CD4-positive, alpha-beta T cell treated with Interleukin-12 subunit alpha and Interleukin-12 subunit beta, for 1 hour (primary cell): ENCODE results near the gene PTRHD1.
A peak's percentile ranks its signal among the peaks of the same experiment; 100 is the strongest.

ENCODE experiments used
- DNase-seq: peaks from one replicate; pipeline ENCODE4 v3.0.0-alpha.2; 2020

The PTRHD1 gene

DNA sequence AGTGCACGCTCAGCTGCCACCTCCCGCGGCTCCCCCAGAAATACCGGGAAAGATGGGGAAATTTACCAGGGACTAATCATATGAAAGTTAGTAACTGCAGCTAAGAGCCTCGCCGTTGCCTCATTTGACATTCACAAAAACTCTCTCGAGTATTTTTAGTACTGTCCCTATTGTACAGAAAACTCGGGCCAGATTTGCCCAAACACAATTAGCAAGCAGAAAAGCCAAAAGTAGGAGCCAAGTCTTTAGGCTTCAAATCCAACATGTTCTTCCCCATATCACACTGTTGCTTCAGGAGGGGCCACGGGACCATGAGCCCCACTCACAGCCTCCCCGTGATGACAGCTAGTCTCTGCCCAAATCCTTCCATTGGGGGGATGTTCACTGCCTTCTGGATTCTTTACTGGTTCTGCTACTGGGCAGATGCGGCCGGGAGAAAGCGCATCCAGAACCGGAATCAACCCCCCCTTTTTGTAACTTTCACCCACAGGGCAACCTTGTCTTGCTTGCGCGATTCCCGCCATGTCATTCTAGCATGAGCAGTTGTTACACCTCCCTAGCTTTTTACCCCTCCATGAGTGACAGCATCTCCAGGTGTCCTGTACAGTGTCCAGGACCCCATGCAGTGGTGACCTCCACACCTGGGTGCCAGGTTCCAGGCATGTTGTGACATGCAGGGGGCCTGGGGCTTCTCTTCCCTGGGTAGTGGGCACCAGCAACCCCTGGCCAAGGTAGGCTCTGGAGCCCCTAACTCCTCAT is 35.2 kb upstream of the PTRHD1 start:
- DNase-seq, result no peak

GRCh38 chr2:24827321-24828237 is 34.4 kb upstream of the PTRHD1 start:
- DNase-seq, result peak; percentile 80

DNA sequence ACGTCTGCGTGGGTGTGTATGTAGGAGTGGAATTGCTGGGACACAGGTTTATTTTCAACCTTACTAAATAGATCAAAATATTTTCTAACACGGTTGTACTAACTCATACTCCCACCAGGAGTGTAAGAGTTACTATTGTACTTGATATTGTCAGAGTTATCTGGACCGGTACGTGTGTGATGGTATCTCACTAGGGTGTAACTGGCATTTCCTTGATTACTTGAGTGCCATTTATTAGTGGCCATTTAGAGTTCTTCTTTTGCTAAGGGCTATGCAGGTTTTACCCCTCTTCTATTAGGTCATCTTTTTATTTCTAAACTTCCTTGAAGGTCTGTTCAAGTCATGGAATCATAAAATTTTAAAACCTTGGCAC is 33.6 kb upstream of the PTRHD1 start:
- no peak for DNase-seq

- DNase-seq, result no peak
Observed at GRCh38 chr2:24825883-24826772, 32.9 kb upstream of the PTRHD1 start.

DNA sequence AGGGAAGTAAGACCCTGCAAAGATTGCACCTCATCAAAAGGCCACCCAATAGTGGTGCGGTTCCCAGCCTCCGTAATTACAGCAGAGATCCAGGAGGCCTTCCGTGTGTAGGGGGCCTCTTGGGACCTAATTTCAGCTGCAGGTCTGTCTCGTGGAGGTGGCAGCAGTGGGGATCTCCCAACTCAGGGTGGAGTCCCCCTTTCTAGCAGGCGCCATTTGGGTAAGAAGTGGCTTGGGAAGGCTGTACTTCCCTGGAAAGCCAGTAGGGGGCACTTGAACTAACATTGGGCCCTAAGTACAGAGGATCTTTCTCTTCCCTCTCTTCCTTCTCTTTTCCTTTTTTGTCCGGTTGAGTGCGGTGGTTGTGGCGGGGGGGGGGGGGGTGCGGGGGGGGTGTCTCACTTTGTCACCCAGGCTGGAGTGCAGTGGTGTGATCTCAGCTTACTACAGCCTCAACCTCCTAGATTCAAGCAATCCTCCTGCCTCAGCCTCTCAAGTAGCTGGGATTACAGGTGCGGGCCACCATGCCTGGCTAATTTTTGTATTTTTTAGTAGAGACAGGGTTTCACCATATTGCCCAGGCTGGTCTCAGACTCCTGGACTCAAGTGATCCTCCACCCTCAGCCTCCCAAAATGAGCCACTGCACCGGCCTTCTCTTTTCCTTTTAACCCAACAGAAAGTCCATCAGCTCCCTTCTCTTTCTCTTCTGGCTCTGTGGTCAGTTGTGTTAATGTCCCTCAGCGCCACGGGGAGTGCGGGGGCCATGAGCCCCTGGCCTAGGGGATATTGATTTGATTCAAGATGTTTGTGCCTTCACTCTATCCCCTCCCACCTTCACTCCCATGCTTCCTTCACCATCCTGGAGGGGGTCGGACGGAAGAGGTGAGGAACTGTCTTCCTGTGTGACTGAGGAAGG is 32.0 kb upstream of the PTRHD1 start:
- peak; percentile 49 for DNase-seq

GRCh38 chr2:24824071-24824588 is 30.9 kb upstream of the PTRHD1 start:
- DNase-seq, result no peak

DNA sequence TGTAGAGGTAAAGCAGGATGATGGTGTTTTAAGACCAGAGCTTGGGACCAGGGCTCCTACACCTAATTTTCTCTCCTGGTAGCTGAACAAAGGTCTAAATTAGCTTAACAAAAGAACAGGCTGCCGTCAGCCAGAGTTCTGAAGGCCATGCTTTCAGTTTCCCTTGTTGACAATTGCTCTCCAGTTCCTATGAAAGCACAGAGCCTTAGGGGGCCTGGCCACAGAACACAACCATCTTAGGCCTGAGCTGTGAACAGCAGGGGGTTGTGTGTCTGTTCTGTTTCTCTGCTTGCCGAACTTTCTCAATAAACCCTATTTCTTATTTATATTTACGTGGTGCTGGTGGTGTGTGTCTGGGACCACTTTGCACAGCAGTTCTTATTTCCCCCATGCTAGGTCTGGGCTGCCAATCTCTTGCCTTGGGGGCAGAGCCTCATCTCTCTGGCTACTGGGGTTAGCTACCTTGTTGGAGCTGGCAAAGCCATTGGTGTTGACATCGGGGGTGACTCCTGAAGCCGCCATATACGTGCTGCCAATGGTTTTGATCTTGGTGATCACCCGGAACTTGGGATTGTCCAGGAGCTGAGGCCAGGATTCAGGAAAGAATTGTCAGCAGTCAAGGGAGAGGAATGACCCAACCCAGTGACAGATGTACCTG is 29.0 kb upstream of the PTRHD1 start:
- DNase-seq, result no peak

- no peak for DNase-seq
Observed at GRCh38 chr2:24821433-24821891, 28.3 kb upstream of the PTRHD1 start.

- no peak for DNase-seq
Observed at GRCh38 chr2:24820598-24821432, 27.6 kb upstream of the PTRHD1 start.

DNA sequence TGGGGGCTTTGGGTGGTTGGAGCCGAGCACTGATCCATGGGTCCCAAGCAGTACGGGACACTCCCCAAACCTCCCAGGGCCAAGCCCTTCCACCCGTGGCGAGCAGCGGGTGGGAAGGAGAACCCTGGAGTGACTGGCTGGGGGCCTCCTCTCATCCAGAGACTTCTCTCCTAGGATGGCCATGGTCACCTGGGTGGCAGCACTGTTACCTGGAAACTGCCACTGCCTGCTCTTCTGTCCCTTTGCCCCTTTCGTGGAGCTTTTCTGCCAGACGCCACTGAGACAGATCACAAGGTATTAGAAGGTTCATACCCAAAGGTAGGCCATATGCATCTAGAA is 27.0 kb upstream of the PTRHD1 start:
- no peak for DNase-seq

- no peak for DNase-seq
Observed at GRCh38 chr2:24819442-24820174, 26.4 kb upstream of the PTRHD1 start.

GRCh38 chr2:24818721-24819167 is 25.6 kb upstream of the PTRHD1 start:
- no peak for DNase-seq

- DNase-seq, result no peak
Observed at GRCh38 chr2:24816884-24817283, 23.7 kb upstream of the PTRHD1 start.

DNA sequence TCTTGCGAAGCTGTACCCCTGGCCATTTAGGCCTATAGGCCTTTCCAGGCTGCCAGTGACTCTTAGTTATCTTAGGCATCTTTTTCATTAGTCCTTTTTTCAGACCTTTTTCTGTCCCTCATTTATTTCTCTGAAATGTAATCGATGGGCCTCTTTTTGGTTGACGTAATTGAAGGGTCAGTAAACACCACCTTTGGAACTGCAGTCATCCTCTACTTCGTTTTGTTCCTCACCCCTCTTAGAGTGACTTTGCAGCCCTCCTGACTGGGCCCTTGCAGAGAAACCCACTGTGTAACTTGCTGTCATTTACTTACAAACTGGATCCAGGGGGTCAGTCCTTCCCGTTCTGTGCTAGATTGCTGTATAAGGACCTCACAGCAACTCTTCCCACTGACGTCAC is 23.2 kb upstream of the PTRHD1 start:
- no peak for DNase-seq

- no peak for DNase-seq
Observed at GRCh38 chr2:24815171-24815570, 22.0 kb upstream of the PTRHD1 start.

DNA sequence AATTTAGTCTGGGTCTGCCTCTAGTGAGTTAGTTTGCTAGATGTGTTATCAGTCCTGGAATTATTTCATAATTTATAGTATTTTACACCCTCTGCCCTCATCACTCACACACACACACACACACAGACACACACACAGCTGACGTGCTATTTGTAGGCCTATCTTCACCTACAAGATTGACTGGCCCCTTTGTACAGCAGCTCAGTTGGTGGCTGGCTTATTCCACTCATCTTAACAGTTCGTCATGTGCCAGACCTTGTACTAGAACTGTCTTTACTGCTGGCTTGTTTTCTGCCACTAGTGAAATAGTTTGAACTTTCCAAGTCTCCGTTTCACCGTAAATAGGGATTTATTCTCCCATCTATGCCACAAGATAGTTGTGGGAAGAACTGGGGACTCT is 21.3 kb upstream of the PTRHD1 start:
- DNase-seq, result no peak

DNA sequence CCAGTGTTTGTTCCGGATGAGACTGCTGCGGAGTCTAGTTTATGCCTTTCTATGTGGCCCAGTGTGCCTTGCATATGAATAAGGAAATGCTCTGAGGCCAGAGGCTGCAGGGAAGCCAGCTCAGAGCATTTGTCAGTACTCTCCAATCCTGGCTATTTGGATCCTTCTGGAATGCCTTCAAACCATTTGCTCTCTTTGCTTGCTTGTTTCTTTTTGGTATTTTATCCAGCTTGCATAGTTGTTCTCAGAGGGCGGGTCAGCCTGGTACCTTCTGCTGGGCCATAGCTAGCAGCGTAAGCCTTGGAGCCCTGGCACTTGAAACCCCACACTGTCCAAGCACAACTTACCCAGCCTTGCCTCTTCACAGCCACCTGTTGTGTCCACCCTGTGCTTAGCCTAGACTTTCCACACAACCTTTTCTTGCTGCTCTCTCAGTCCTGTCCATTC is 20.5 kb upstream of the PTRHD1 start:
- no peak for DNase-seq

- no peak for DNase-seq
Observed at GRCh38 chr2:24809316-24810007, 16.3 kb upstream of the PTRHD1 start.

DNA sequence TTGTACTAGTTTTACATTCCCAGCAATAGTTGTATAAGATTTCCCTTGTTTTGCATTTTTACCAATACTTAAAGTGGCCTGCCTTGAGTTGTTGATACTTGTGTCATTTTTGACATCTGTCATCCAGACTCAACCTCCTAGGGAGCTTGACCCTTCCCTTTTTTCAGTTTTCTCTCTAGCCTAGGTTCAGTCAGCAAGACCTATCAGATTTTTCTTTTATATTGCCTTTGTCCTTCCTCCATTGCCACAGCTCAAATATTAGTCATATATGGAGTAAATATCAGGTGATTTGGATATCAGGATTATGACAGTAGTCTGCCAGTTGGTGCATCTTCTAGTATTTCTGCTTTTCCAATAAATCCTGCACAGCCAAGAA is 13.5 kb upstream of the PTRHD1 start:
- no peak for DNase-seq
